SH-SY5Y (cell line): ENCODE data around the gene CALU.

Source experiments
- GATA2 ChIP-seq: IDR thresholded peaks from 2 replicates; pipeline ENCODE4 v1.6.1; 2011; ENCODE audit warnings: mild to moderate bottlenecking, low read depth, low read length
- GATA3 ChIP-seq: IDR thresholded peaks from 2 replicates; pipeline ENCODE4 v1.6.1; 2011; ENCODE audit warnings: low read depth, mild to moderate bottlenecking, low read length, moderate library complexity

- TF ChIP-seq GATA3 (no peak), GATA2 (no peak)
These were observed 20.1 kb downstream of the CALU start for GRCh38 chr7:128759242-128759641.
